AG04449 (cell line): ENCODE results near the gene DDIT3.

ENCODE experiments used
- CTCF ChIA-PET: fragments of 350-600 bp; formaldehyde crosslinking; extraction: SDS; loops from one replicate; lab custom pipeline; 2021; ENCODE audit warnings: antibody characterized with exemption; lab: Yijun Ruan, JAX
- POLR2A ChIA-PET: fragments of 400-600, 350-600 bp; formaldehyde crosslinking; extraction: SDS; loops from one replicate; lab custom pipeline; 2020; ENCODE audit warnings: antibody characterized with exemption, inconsistent platforms; lab: Yijun Ruan, JAX
- DNase-seq: peaks from one replicate; pipeline ENCODE4 v3.0.0-alpha.2; 2010; ENCODE audit warnings: low read depth, low spot score
- H3K4me3 ChIP-seq: 2 replicates; pipeline ENCODE4 v1.5.1; 2011; ENCODE audit warnings: low read depth, mild to moderate bottlenecking, control low read depth, low read length
- TF ChIP-seq, protein P1 (sequence below): IDR thresholded peaks from one replicate; pipeline ENCODE4 v1.5.1; 2011; ENCODE audit warnings: mild to moderate bottlenecking, moderate library complexity, low read length, control low read depth, inconsistent platforms; ENCODE audit not compliant: insufficient read depth; ENCODE audit errors: missing control alignments

Gene DDIT3

DNA sequence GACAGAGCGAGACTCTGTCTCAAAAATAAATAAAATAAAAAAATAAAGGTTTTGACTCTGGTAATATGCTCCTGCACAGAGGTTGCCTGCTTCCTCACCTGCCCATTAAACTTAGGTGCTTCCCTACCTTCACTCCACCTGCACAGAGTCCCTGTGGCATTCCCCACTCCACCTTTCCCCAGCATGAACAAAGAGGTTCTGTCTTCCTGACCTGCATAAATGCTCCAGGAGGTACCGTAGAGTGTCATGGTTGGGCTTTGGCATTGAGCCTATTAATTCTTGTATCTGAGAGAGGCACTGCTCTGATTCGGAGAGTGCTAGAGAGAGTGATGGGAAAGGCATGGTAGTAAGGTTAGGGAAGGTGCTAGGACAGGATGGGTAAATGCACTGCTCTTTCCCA lies 46.9 kb downstream of the DDIT3 start:
- ChIA-PET POLR2A (no interaction called here), CTCF (interaction anchor here (2.1 to 20.7 kb wide), 2 partner anchors 12 to 19 kb away, joined by 7 to 321 read pairs; partner anchors contain the start of genes GLI1 and INHBE)
- no peak overlapping the region for H3K4me3 ChIP-seq
- no peak for DNase-seq
- TF ChIP-seq, protein P1, sequence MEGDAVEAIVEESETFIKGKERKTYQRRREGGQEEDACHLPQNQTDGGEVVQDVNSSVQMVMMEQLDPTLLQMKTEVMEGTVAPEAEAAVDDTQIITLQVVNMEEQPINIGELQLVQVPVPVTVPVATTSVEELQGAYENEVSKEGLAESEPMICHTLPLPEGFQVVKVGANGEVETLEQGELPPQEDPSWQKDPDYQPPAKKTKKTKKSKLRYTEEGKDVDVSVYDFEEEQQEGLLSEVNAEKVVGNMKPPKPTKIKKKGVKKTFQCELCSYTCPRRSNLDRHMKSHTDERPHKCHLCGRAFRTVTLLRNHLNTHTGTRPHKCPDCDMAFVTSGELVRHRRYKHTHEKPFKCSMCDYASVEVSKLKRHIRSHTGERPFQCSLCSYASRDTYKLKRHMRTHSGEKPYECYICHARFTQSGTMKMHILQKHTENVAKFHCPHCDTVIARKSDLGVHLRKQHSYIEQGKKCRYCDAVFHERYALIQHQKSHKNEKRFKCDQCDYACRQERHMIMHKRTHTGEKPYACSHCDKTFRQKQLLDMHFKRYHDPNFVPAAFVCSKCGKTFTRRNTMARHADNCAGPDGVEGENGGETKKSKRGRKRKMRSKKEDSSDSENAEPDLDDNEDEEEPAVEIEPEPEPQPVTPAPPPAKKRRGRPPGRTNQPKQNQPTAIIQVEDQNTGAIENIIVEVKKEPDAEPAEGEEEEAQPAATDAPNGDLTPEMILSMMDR: no peak

DNA sequence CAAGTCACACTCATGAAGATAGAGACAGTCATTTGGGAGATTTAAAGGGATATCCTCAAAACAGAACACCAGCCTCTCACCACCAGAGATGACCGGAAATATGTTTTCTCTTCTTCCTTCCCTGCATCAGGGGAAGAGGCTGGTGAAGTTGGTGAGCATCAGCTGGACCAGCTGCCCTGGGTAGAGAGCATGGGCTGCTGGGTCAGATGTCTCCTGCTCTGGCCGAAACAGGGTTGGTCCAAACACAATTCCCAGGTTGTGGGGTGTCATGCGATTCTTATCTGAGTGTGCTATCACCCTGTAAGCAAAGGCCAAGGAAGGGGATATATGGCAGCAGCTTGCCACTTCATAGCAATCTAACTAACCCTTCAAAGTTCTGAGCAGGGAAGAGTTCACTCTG lies 47.9 kb downstream of the DDIT3 start:
- TF ChIP-seq, protein P1: no peak
- no peak overlapping the region for H3K4me3 ChIP-seq
- ChIA-PET POLR2A (interaction anchor here (1.9 kb wide), 1 partner anchor 9 kb away, joined by 4 read pairs; no protein-coding TSS in a partner anchor), CTCF (interaction anchor here (0.9 to 20.7 kb wide), 3 partner anchors 10 to 229 kb away, joined by 3 to 321 read pairs (median 7); partner anchors contain the start of gene GLI1)
- DNase-seq: no peak

DNA sequence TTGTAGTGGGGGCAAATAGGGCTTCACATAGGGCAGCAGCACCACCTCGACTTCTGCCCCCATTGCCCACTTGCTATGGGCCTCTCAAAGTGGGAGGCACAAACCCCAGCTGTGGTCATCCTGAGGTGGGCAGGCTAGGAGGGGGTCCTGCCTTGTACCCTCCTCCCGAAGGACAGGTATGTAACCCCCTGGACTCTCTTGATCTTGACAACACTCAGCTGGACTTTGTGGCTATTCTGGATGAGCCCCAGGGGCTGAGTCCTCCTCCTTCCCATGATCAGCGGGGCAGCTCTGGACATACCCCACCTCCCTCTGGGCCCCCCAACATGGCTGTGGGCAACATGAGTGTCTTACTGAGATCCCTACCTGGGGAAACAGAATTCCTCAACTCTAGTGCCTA lies 48.7 kb downstream of the DDIT3 start:
- TF ChIP-seq, protein P1: no peak
- DNase-seq: no peak
- no peak overlapping the region for H3K4me3 ChIP-seq
- POLR2A ChIA-PET: interaction anchor here (0.5 to 1.9 kb wide), 2 partner anchors 9 to 101 kb away, joined by 3 to 4 read pairs; no protein-coding TSS in a partner anchor
- CTCF ChIA-PET: interaction anchor here (0.9 to 20.7 kb wide), 3 partner anchors 10 to 228 kb away, joined by 3 to 321 read pairs (median 7); partner anchors contain the start of gene GLI1

DNA sequence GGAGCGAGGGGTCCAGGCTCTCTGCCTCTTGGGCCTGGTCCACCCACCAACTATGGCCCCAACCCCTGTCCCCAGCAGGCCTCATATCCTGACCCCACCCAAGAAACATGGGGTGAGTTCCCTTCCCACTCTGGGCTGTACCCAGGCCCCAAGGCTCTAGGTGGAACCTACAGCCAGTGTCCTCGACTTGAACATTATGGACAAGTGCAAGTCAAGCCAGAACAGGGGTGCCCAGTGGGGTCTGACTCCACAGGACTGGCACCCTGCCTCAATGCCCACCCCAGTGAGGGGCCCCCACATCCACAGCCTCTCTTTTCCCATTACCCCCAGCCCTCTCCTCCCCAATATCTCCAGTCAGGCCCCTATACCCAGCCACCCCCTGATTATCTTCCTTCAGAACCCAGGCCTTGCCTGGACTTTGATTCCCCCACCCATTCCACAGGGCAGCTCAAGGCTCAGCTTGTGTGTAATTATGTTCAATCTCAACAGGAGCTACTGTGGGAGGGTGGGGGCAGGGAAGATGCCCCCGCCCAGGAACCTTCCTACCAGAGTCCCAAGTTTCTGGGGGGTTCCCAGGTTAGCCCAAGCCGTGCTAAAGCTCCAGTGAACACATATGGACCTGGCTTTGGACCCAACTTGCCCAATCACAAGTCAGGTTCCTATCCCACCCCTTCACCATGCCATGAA lies 49.2 kb downstream of the DDIT3 start:
- ChIA-PET POLR2A (interaction anchor here (0.5 to 1.9 kb wide), 2 partner anchors 8 to 100 kb away, joined by 3 to 4 read pairs; no protein-coding TSS in a partner anchor), CTCF (interaction anchor here (0.9 to 20.7 kb wide), 4 partner anchors 9 to 228 kb away, joined by 3 to 321 read pairs (median 11); partner anchors contain the start of genes GLI1 and INHBE)
- no peak for DNase-seq
- no peak overlapping the region for H3K4me3 ChIP-seq
- TF ChIP-seq, protein P1: no peak

DNA sequence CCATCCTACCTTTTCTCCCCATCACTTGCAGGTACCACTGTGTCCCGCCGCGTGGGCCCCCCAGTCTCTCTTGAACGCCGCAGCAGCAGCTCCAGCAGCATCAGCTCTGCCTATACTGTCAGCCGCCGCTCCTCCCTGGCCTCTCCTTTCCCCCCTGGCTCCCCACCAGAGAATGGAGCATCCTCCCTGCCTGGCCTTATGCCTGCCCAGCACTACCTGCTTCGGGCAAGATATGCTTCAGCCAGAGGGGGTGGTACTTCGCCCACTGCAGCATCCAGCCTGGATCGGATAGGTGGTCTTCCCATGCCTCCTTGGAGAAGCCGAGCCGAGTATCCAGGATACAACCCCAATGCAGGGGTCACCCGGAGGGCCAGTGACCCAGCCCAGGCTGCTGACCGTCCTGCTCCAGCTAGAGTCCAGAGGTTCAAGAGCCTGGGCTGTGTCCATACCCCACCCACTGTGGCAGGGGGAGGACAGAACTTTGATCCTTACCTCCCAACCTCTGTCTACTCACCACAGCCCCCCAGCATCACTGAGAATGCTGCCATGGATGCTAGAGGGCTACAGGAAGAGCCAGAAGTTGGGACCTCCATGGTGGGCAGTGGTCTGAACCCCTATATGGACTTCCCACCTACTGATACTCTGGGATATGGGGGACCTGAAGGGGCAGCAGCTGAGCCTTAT lies 49.9 kb downstream of the DDIT3 start:
- H3K4me3 ChIP-seq: no peak overlapping the region
- TF ChIP-seq, protein P1: no peak
- DNase-seq: no peak
- ChIA-PET POLR2A (no interaction called here), CTCF (interaction anchor here (0.6 to 20.7 kb wide), 4 partner anchors 9 to 91 kb away, joined by 3 to 321 read pairs (median 11); partner anchors contain the start of genes GLI1 and INHBE)
